Keratinocyte (primary cell): ENCODE results near the gene INHBB. TPM values are rescaled to one million over a fixed set of nuclear protein-coding genes. Genes with fewer than 3 reads are reported as not detected.

Source experiments
- DNase-seq: peaks from one replicate; pipeline ENCODE4 v3.0.0-alpha.2; 2011; ENCODE audit warnings: low read depth, missing footprints, low spot score
- FAIRE-seq: peaks from 2 replicates; lab custom pipeline; 2011; peaks lifted over from hg19 to GRCh38; lab: Jason Lieb, UNC
- H2AFZ ChIP-seq: 2 replicates; pipeline ENCODE4 v1.6.0; 2012; ENCODE audit warnings: low read length, control low read depth, inconsistent platforms; ENCODE audit not compliant: control insufficient read depth
- H3K27ac ChIP-seq: 2 replicates; pipeline ENCODE4 v1.5.1; 2011; ENCODE audit warnings: low read length; ENCODE audit not compliant: control insufficient read depth, insufficient read depth
- H3K27me3 ChIP-seq: 3 replicates; pipeline ENCODE4 v1.6.0; 2011; ENCODE audit warnings: low read length; ENCODE audit not compliant: control insufficient read depth, insufficient read depth; ENCODE audit errors: extremely low read depth
- H3K36me3 ChIP-seq, 2 experiments: 2 replicates in 1 of 2; 3 replicates in 1 of 2; pipeline ENCODE4 v1.5.1; 2011; ENCODE audit warnings: low read length in 2 of 2, mild to moderate bottlenecking in 1 of 2; ENCODE audit not compliant: control insufficient read depth in 2 of 2, insufficient read depth in 2 of 2; ENCODE audit errors: extremely low read depth in 1 of 2
- H3K4me1 ChIP-seq: 3 replicates; pipeline ENCODE4 v1.5.1; 2011; ENCODE audit warnings: low read length; ENCODE audit not compliant: control insufficient read depth, insufficient read depth; ENCODE audit errors: extremely low read depth
- H3K4me2 ChIP-seq: 3 replicates; pipeline ENCODE4 v1.6.0; 2011; ENCODE audit warnings: low read depth, low read length; ENCODE audit not compliant: control insufficient read depth, insufficient read depth; ENCODE audit errors: extremely low read depth
- H3K4me3 ChIP-seq, 3 experiments: fragments of 200-600 bp in 1 of 3; sonication (generic) in 1 of 3; 2 replicates in 2 of 3; 3 replicates in 1 of 3; pipeline ENCODE4 v1.5.1; 2011 to 2016; ENCODE audit warnings: low read length in 3 of 3, mild to moderate bottlenecking in 3 of 3, control low read depth in 2 of 3, inconsistent platforms in 1 of 3, low read depth in 1 of 3, mixed read lengths in 1 of 3, mixed run types in 1 of 3, moderate library complexity in 1 of 3; ENCODE audit not compliant: control insufficient read depth in 2 of 3, insufficient read depth in 2 of 3; ENCODE audit errors: extremely low read depth in 1 of 3
- H3K79me2 ChIP-seq: 2 replicates; pipeline ENCODE4 v1.6.0; 2012; ENCODE audit warnings: low read length; ENCODE audit not compliant: control insufficient read depth, insufficient read depth
- H3K9ac ChIP-seq: 3 replicates; pipeline ENCODE4 v1.6.0; 2011; ENCODE audit warnings: low read length; ENCODE audit not compliant: control insufficient read depth, insufficient read depth; ENCODE audit errors: extremely low read depth
- H3K9me1 ChIP-seq: 3 replicates; pipeline ENCODE4 v1.6.0; 2011; ENCODE audit warnings: low read length; ENCODE audit not compliant: control insufficient read depth, insufficient read depth; ENCODE audit errors: extremely low read depth
- H3K9me3 ChIP-seq: 2 replicates; pipeline ENCODE4 v1.5.1; 2012; ENCODE audit warnings: low read depth, low read length; ENCODE audit not compliant: control insufficient read depth
- H4K20me1 ChIP-seq: 3 replicates; pipeline ENCODE4 v1.6.0; 2011; ENCODE audit warnings: low read length; ENCODE audit not compliant: control insufficient read depth, insufficient read depth; ENCODE audit errors: extremely low read depth
- CTCF ChIP-seq, 3 experiments: IDR thresholded peaks in 1 of 3; conservative IDR thresholded peaks in 1 of 3; optimal IDR thresholded peaks in 1 of 3; 2 replicates in 2 of 3; 3 replicates in 1 of 3; pipeline versions ENCODE3 to v1.5.1; 2011; ENCODE audit warnings: low read length in 3 of 3, mild to moderate bottlenecking in 3 of 3, moderate library complexity in 2 of 3, control low read depth in 1 of 3, inconsistent platforms in 1 of 3; ENCODE audit not compliant: insufficient read depth in 2 of 3; ENCODE audit errors: extremely low read depth in 1 of 3
- EZH2 ChIP-seq: IDR thresholded peaks from one replicate; pipeline ENCODE4 v1.6.1; 2012; ENCODE audit warnings: inconsistent platforms, mild to moderate bottlenecking, low read length, moderate library complexity
- dilution Hi-C: fragments of 300-500 bp; cut with MboI; formaldehyde crosslinking; loops from one replicate; pipeline ENCODE4 v1.7.0; 2020; ENCODE audit warnings: low sequenced_read_pairs; ENCODE audit not compliant: extremely low pct_ligation_motif_present
- polyA plus RNA-seq, 5 experiments: library from polyadenylated mRNA; depleted of rRNA in 3 of 5; stranded (reverse) in 3 of 5; stranded (forward) in 1 of 5; unstranded in 1 of 5; fragments of >200 nt; gene quantifications; 1 replicate in 1 of 5; 2 replicates in 3 of 5; 3 replicates in 1 of 5; pipeline versions ENCODE4 v1.2.1 to v1.2.3, GENCODE V29; 2011 to 2012; ENCODE audit warnings: missing spikeins in 2 of 5, low read depth in 1 of 5, low replicate concordance in 1 of 5

The INHBB gene
- polyA plus RNA-seq, 1 donor (not counting 4 experiments of a cell fraction or from before 2014, with no cell fraction given), result not detected

GRCh38 chr2:120352696-120353590 lies 7.0 kb downstream of the INHBB start:
- Histone ChIP-seq H3K9ac (no peak overlapping the region), H3K27me3 (peaks cover 45% of the 10 kb centered on the region), H4K20me1 (no peaks in the 10 kb centered on the region), H3K9me3 (no peaks in the 10 kb centered on the region), H3K36me3 (no peaks in the 10 kb centered on the region), H3K4me3 (no peak overlapping the region), H3K4me2 (no peak overlapping the region), H2AFZ (no peak overlapping the region), H3K27ac (no peak overlapping the region), H3K4me1 (no peaks in the 10 kb centered on the region), H3K79me2 (no peaks in the 10 kb centered on the region), H3K9me1 (no peaks in the 10 kb centered on the region)
- DNase-seq (no peak), FAIRE-seq (no peak)
- dilution Hi-C loops, result no loop called here
- TF ChIP-seq CTCF (optimal IDR thresholded peaks at IDR 0.05 in 1 of 3, IDR thresholded peaks at IDR 0.05 in 1 of 3, conservative IDR thresholded peaks at IDR 0.05 in 1 of 3; ENCODE audit: extremely low read depth in 1 of 3, insufficient read depth in 2 of 3, low read length in 3 of 3) (no peak), EZH2 (no peak)

DNA sequence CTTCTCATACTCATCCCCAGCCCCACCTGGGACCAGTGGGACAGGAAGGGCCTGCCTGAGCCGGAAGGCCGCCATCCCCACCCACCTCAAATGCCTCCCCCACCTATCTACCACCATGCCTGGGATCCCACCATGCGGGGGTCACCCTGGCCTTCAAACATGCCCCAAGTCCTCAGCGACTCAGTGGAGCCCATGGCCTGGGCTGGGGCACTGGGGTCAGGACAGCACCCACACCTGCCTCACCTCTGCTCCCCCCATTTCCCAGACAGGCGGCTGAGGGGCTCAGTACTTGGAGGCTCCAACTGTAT lies 7.6 kb downstream of the INHBB start:
- dilution Hi-C loops, result no loop called here
- no peak overlapping the region for H3K9ac ChIP-seq
- H4K20me1 ChIP-seq, result no peaks in the 10 kb centered on the region
- TF ChIP-seq CTCF (optimal IDR thresholded peaks at IDR 0.05 in 1 of 3, IDR thresholded peaks at IDR 0.05 in 1 of 3, conservative IDR thresholded peaks at IDR 0.05 in 1 of 3; ENCODE audit: extremely low read depth in 1 of 3, insufficient read depth in 2 of 3, low read length in 3 of 3) (no peak), EZH2 (no peak)
- DNase-seq (no peak), FAIRE-seq (no peak)
- no peaks in the 10 kb centered on the region for H3K79me2 ChIP-seq
- no peak overlapping the region for H3K27ac ChIP-seq
- no peaks in the 10 kb centered on the region for H3K4me1 ChIP-seq
- H3K4me2 ChIP-seq, result no peak overlapping the region
- peaks cover 46% of the 10 kb centered on the region for H3K27me3 ChIP-seq
- H2AFZ ChIP-seq, result no peak overlapping the region
- H3K9me3 ChIP-seq, result no peaks in the 10 kb centered on the region
- no peaks in the 10 kb centered on the region for H3K9me1 ChIP-seq
- no peak overlapping the region for H3K4me3 ChIP-seq
- no peaks in the 10 kb centered on the region for H3K36me3 ChIP-seq
